ENCODE measurements around the gene DIAPH2. TPM values are rescaled to one million over a fixed set of nuclear protein-coding genes. Genes with fewer than 3 reads are reported as not detected.

DIAPH2 gene
- total and polyA plus RNA-seq, 2 of the 13 experiments (the other 11 are each of a cell fraction or from before 2014, with no cell fraction given), result 2.1 to 8.5 TPM

GRCh38 chrX:97524997-97525396, 840.4 kb downstream of the DIAPH2 start:
- intact Hi-C loops (cut with micrococcal nuclease; ENCODE audit: unreplicated experiment), result no loop called here
- Histone ChIP-seq H2AFZ (ENCODE audit: low read length) (no peak overlapping the region), H3K4me1 (ENCODE audit: insufficient read depth, low read length) (no peaks in the 10 kb centered on the region), H3K79me2 (ENCODE audit: insufficient read depth, low read length) (no peaks in the 10 kb centered on the region), H3K27ac (ENCODE audit: extremely low read length, insufficient read depth, low read length) (no peak overlapping the region), H3K27me3 (ENCODE audit: control insufficient read depth in 1 of 2, insufficient read depth in 2 of 2, low read length in 2 of 2) (no peaks in the 10 kb centered on the region), H3K9ac (ENCODE audit: insufficient read depth, low read depth, low read length) (no peak overlapping the region), H3K36me3 (replicated peaks in 1 of 2; ENCODE audit: control insufficient read depth in 1 of 2, insufficient read depth in 2 of 2, low read length in 2 of 2) (no peaks in the 10 kb centered on the region), H3K9me3 (ENCODE audit: low read length) (no peaks in the 10 kb centered on the region), H3K4me2 (ENCODE audit: low read depth, low read length) (no peak overlapping the region), H4K20me1 (ENCODE audit: insufficient read depth, low read length) (no peaks in the 10 kb centered on the region), H3K4me3 (replicated peaks in 1 of 3; ENCODE audit: insufficient read depth in 1 of 3, low read depth in 2 of 3, low read length in 3 of 3) (no peak overlapping the region)
- BruUV-seq (replicated peaks), result no TSS peak
- no peak for TF ChIP-seq ZNF441 (CRISPR knock-in tag; IDR thresholded peaks at IDR 0.05; ENCODE audit: borderline replicate concordance)
- no peak for TF ChIP-seq PHB2 (IDR thresholded peaks at IDR 0.05; ENCODE audit: partially characterized antibody)
- TF ChIP-seq ZNF777 (CRISPR knock-in tag; IDR thresholded peaks at IDR 0.05), result no peak
- no peak for TF ChIP-seq RXRA (CRISPR knock-in tag; IDR thresholded peaks at IDR 0.05)
- in situ Hi-C loops (cut with HindIII; ENCODE audit: extremely low pct_ligation_motif_present, low pct_unique_long_range_greater_than_20kb), result no loop called here
- WGBS (ENCODE audit: low lambda C conversion rate), result 55% methylated on average over 3 of the region's 3 CpGs
- CTCF ChIA-PET (ENCODE audit: low intra/inter-chr PET ratio, low total read pairs), result no interaction called here
- ATAC-seq (no peak), DNase-seq (ENCODE audit: low spot score) (no peak), FAIRE-seq (no peak)
- POLR2A ChIA-PET, result no interaction called here

- Histone ChIP-seq H3K36me3 (replicated peaks in 1 of 2; ENCODE audit: control insufficient read depth in 1 of 2, insufficient read depth in 2 of 2, low read length in 2 of 2) (no peaks in the 10 kb centered on the region), H3K9me3 (ENCODE audit: low read length) (no peaks in the 10 kb centered on the region), H2AFZ (ENCODE audit: low read length) (no peak overlapping the region), H3K4me2 (ENCODE audit: low read depth, low read length) (no peak overlapping the region), H3K4me1 (ENCODE audit: insufficient read depth, low read length) (no peaks in the 10 kb centered on the region), H4K20me1 (ENCODE audit: insufficient read depth, low read length) (no peaks in the 10 kb centered on the region), H3K9ac (ENCODE audit: insufficient read depth, low read depth, low read length) (no peak overlapping the region), H3K27ac (ENCODE audit: extremely low read length, insufficient read depth, low read length) (no peak overlapping the region), H3K4me3 (replicated peaks in 1 of 3; ENCODE audit: insufficient read depth in 1 of 3, low read depth in 2 of 3, low read length in 3 of 3) (no peak overlapping the region), H3K27me3 (ENCODE audit: control insufficient read depth in 1 of 2, insufficient read depth in 2 of 2, low read length in 2 of 2) (no peaks in the 10 kb centered on the region), H3K79me2 (ENCODE audit: insufficient read depth, low read length) (no peaks in the 10 kb centered on the region)
- WGBS (ENCODE audit: low lambda C conversion rate), result 100% methylated on average over 2 of the region's 3 CpGs
- no TSS peak for BruUV-seq (replicated peaks)
- DNase-seq (ENCODE audit: low spot score) (no peak), FAIRE-seq (no peak), ATAC-seq (no peak)
- CTCF ChIA-PET (ENCODE audit: low intra/inter-chr PET ratio, low total read pairs), result no interaction called here
- in situ Hi-C loops (cut with HindIII; ENCODE audit: extremely low pct_ligation_motif_present, low pct_unique_long_range_greater_than_20kb) (no loop called here), intact Hi-C loops (cut with micrococcal nuclease; ENCODE audit: unreplicated experiment) (no loop called here)
- POLR2A ChIA-PET, result no interaction called here
- TF ChIP-seq NFRKB (IDR thresholded peaks at IDR 0.05) (no peak), NCOA2 (CRISPR knock-in tag; IDR thresholded peaks at IDR 0.05) (no peak), STAG1 (CRISPR knock-in tag; IDR thresholded peaks at IDR 0.05) (no peak), ZNF232 (CRISPR knock-in tag; IDR thresholded peaks at IDR 0.05; ENCODE audit: borderline replicate concordance) (no peak), ZNF850 (CRISPR knock-in tag; conservative IDR thresholded peaks at IDR 0.05) (no peak), PRPF4 (IDR thresholded peaks at IDR 0.05; ENCODE audit: low read depth, low read length, poor library complexity, severe bottlenecking) (no peak), ATRX (CRISPR knock-in tag; IDR thresholded peaks at IDR 0.05; ENCODE audit: borderline replicate concordance) (no peak), GPBP1L1 (CRISPR knock-in tag; IDR thresholded peaks at IDR 0.05) (no peak), ZBTB14 (CRISPR knock-in tag; IDR thresholded peaks at IDR 0.05) (no peak), STAT5B (CRISPR knock-in tag; IDR thresholded peaks at IDR 0.05) (no peak), GMEB1 (CRISPR knock-in tag; IDR thresholded peaks at IDR 0.05; ENCODE audit: borderline replicate concordance) (no peak), ZNF547 (CRISPR knock-in tag; IDR thresholded peaks at IDR 0.05) (no peak)
Measured at GRCh38 chrX:97525981-97526380, 841.3 kb downstream of the DIAPH2 start.

Measured in HepG2 (cell line).